Keratinocyte (primary cell): ENCODE measurements around the gene MOG. TPM values are rescaled to one million over a fixed set of nuclear protein-coding genes. Genes with fewer than 3 reads are reported as not detected.
"Not testable (repeated sequence)": the region's sequence is repeated elsewhere in the genome, so short reads cannot be mapped to it uniquely, and the experiment has no call there.

Source experiments
- DNase-seq: peaks from one replicate; pipeline ENCODE4 v3.0.0-alpha.2; 2011; ENCODE audit warnings: low read depth, missing footprints, low spot score
- FAIRE-seq: peaks from 2 replicates; lab custom pipeline; 2011; peaks lifted over from hg19 to GRCh38; lab: Jason Lieb, UNC
- H2AFZ ChIP-seq: 2 replicates; pipeline ENCODE4 v1.6.0; 2012; ENCODE audit warnings: low read length, control low read depth, inconsistent platforms; ENCODE audit not compliant: control insufficient read depth
- H3K27ac ChIP-seq: 2 replicates; pipeline ENCODE4 v1.5.1; 2011; ENCODE audit warnings: low read length; ENCODE audit not compliant: control insufficient read depth, insufficient read depth
- H3K27me3 ChIP-seq: 3 replicates; pipeline ENCODE4 v1.6.0; 2011; ENCODE audit warnings: low read length; ENCODE audit not compliant: control insufficient read depth, insufficient read depth; ENCODE audit errors: extremely low read depth
- H3K36me3 ChIP-seq, 2 experiments: 2 replicates in 1 of 2; 3 replicates in 1 of 2; pipeline ENCODE4 v1.5.1; 2011; ENCODE audit warnings: low read length in 2 of 2, mild to moderate bottlenecking in 1 of 2; ENCODE audit not compliant: control insufficient read depth in 2 of 2, insufficient read depth in 2 of 2; ENCODE audit errors: extremely low read depth in 1 of 2
- H3K4me1 ChIP-seq: 3 replicates; pipeline ENCODE4 v1.5.1; 2011; ENCODE audit warnings: low read length; ENCODE audit not compliant: control insufficient read depth, insufficient read depth; ENCODE audit errors: extremely low read depth
- H3K4me2 ChIP-seq: 3 replicates; pipeline ENCODE4 v1.6.0; 2011; ENCODE audit warnings: low read depth, low read length; ENCODE audit not compliant: control insufficient read depth, insufficient read depth; ENCODE audit errors: extremely low read depth
- H3K4me3 ChIP-seq, 3 experiments: fragments of 200-600 bp in 1 of 3; sonication (generic) in 1 of 3; 2 replicates in 2 of 3; 3 replicates in 1 of 3; pipeline ENCODE4 v1.5.1; 2011 to 2016; ENCODE audit warnings: low read length in 3 of 3, mild to moderate bottlenecking in 3 of 3, control low read depth in 2 of 3, inconsistent platforms in 1 of 3, low read depth in 1 of 3, mixed read lengths in 1 of 3, mixed run types in 1 of 3, moderate library complexity in 1 of 3; ENCODE audit not compliant: control insufficient read depth in 2 of 3, insufficient read depth in 2 of 3; ENCODE audit errors: extremely low read depth in 1 of 3
- H3K79me2 ChIP-seq: 2 replicates; pipeline ENCODE4 v1.6.0; 2012; ENCODE audit warnings: low read length; ENCODE audit not compliant: control insufficient read depth, insufficient read depth
- H3K9ac ChIP-seq: 3 replicates; pipeline ENCODE4 v1.6.0; 2011; ENCODE audit warnings: low read length; ENCODE audit not compliant: control insufficient read depth, insufficient read depth; ENCODE audit errors: extremely low read depth
- H3K9me1 ChIP-seq: 3 replicates; pipeline ENCODE4 v1.6.0; 2011; ENCODE audit warnings: low read length; ENCODE audit not compliant: control insufficient read depth, insufficient read depth; ENCODE audit errors: extremely low read depth
- H3K9me3 ChIP-seq: 2 replicates; pipeline ENCODE4 v1.5.1; 2012; ENCODE audit warnings: low read depth, low read length; ENCODE audit not compliant: control insufficient read depth
- H4K20me1 ChIP-seq: 3 replicates; pipeline ENCODE4 v1.6.0; 2011; ENCODE audit warnings: low read length; ENCODE audit not compliant: control insufficient read depth, insufficient read depth; ENCODE audit errors: extremely low read depth
- CTCF ChIP-seq, 3 experiments: IDR thresholded peaks in 1 of 3; conservative IDR thresholded peaks in 1 of 3; optimal IDR thresholded peaks in 1 of 3; 2 replicates in 2 of 3; 3 replicates in 1 of 3; pipeline versions ENCODE3 to v1.5.1; 2011; ENCODE audit warnings: low read length in 3 of 3, mild to moderate bottlenecking in 3 of 3, moderate library complexity in 2 of 3, control low read depth in 1 of 3, inconsistent platforms in 1 of 3; ENCODE audit not compliant: insufficient read depth in 2 of 3; ENCODE audit errors: extremely low read depth in 1 of 3
- EZH2 ChIP-seq: IDR thresholded peaks from one replicate; pipeline ENCODE4 v1.6.1; 2012; ENCODE audit warnings: inconsistent platforms, mild to moderate bottlenecking, low read length, moderate library complexity
- dilution Hi-C: fragments of 300-500 bp; cut with MboI; formaldehyde crosslinking; loops from one replicate; pipeline ENCODE4 v1.7.0; 2020; ENCODE audit warnings: low sequenced_read_pairs; ENCODE audit not compliant: extremely low pct_ligation_motif_present
- polyA plus RNA-seq, 5 experiments: library from polyadenylated mRNA; depleted of rRNA in 3 of 5; stranded (reverse) in 3 of 5; stranded (forward) in 1 of 5; unstranded in 1 of 5; fragments of >200 nt; gene quantifications; 1 replicate in 1 of 5; 2 replicates in 3 of 5; 3 replicates in 1 of 5; pipeline versions ENCODE4 v1.2.1 to v1.2.3, GENCODE V29; 2011 to 2012; ENCODE audit warnings: missing spikeins in 2 of 5, low read depth in 1 of 5, low replicate concordance in 1 of 5

MOG gene
- polyA plus RNA-seq, 1 donor (not counting 4 experiments of a cell fraction or from before 2014, with no cell fraction given) = not detected

DNA sequence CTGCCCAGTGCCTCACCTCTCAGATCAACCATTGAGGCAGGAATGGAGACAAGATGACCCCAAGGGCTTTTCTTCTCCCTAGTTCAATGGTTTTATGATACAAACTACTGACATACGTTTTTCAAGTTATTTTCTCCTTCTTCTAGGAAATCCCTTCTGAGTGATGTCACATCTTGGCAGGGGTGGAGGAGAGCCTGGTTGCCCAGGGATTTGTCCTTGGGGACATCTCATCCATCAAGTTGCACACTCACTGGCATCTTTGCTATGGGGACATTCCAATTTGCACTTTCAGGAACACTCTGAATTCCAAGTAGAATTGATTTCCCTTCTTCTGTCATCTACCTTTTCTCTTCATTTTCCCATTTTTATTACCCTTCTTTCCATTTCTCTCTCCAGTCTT, 14.1 kb downstream of the MOG start:
- Histone ChIP-seq H3K9ac (no peak overlapping the region), H3K36me3 (peaks cover 0 to 3% of the 10 kb centered on the region in 2 experiments), H3K4me1 (peaks cover 11% of the 10 kb centered on the region), H3K9me3 (no peaks in the 10 kb centered on the region), H3K79me2 (peaks cover 5% of the 10 kb centered on the region), H3K4me2 (no peak overlapping the region), H2AFZ (no peak overlapping the region), H3K27ac (no peak overlapping the region), H3K9me1 (no peaks in the 10 kb centered on the region), H3K27me3 (no peaks in the 10 kb centered on the region), H4K20me1 (no peaks in the 10 kb centered on the region), H3K4me3 (no peak overlapping the region)
- no peak for FAIRE-seq
- TF ChIP-seq CTCF (optimal IDR thresholded peaks at IDR 0.05 in 1 of 3, IDR thresholded peaks at IDR 0.05 in 1 of 3, conservative IDR thresholded peaks at IDR 0.05 in 1 of 3; ENCODE audit: extremely low read depth in 1 of 3, insufficient read depth in 2 of 3, low read length in 3 of 3) (no peak), EZH2 (no peak)
- dilution Hi-C loops = no loop called here
- DNase-seq = no peak

GRCh38 chr6:29672116-29672515, 15.2 kb downstream of the MOG start:
- H3K27me3 ChIP-seq, H3K79me2 ChIP-seq, H3K9me3 ChIP-seq, H3K27ac ChIP-seq, H3K9ac ChIP-seq, DNase-seq, H3K4me2 ChIP-seq, FAIRE-seq, H3K4me3 ChIP-seq, dilution Hi-C loops, H4K20me1 ChIP-seq, H3K9me1 ChIP-seq, H3K36me3 ChIP-seq, H2AFZ ChIP-seq: not testable (repeated sequence)
- peaks cover 20% of the 10 kb centered on the region for H3K4me1 ChIP-seq

DNA sequence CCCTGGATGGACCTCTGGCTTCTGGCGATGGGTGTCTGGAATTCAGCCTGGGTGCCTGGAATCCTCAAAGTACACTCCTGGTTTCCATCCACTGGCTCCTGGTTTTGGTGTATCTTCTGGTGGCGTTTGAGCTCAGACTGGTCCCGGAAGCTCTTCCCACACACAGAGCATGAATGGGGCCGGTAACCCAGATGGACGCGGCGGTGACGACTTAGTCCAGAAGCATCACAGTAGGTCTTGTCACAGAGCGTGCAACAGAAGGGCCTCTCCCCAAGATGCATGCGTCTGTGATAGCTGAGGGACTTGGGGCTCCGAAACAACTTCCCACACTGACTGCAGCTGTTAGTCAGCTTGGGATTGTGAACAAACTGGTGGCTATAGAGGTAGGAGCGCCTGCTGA, 16.3 kb downstream of the MOG start:
- no peaks in the 10 kb centered on the region for H4K20me1 ChIP-seq
- H3K4me1 ChIP-seq = peaks cover 29% of the 10 kb centered on the region
- no peaks in the 10 kb centered on the region for H3K9me3 ChIP-seq
- H3K36me3 ChIP-seq = peaks cover 0 to 3% of the 10 kb centered on the region in 2 experiments
- H3K4me2 ChIP-seq = no peak overlapping the region
- H3K9ac ChIP-seq = no peak overlapping the region
- TF ChIP-seq CTCF (optimal IDR thresholded peaks at IDR 0.05 in 1 of 3, IDR thresholded peaks at IDR 0.05 in 1 of 3, conservative IDR thresholded peaks at IDR 0.05 in 1 of 3; ENCODE audit: extremely low read depth in 1 of 3, insufficient read depth in 2 of 3, low read length in 3 of 3) (no peak), EZH2 (no peak)
- no peak overlapping the region for H3K4me3 ChIP-seq
- no peak for DNase-seq
- dilution Hi-C loops = no loop called here
- H3K27ac ChIP-seq = no peak overlapping the region
- no peaks in the 10 kb centered on the region for H3K9me1 ChIP-seq
- peaks cover 5% of the 10 kb centered on the region for H3K79me2 ChIP-seq
- no peak for FAIRE-seq
- no peak overlapping the region for H2AFZ ChIP-seq
- H3K27me3 ChIP-seq = no peaks in the 10 kb centered on the region
